HepG2 (cell line): ENCODE measurements around the gene BLVRA. TPM values are rescaled to one million over a fixed set of nuclear protein-coding genes. Genes with fewer than 3 reads are reported as not detected.
A peak's percentile ranks its signal among the peaks of the same experiment; 100 is the strongest.

Experiments used
- ADNP ChIP-seq: sonication (generic); formaldehyde crosslinking; IDR thresholded peaks from 2 replicates; pipeline ENCODE4 v1.4.0; 2020; ENCODE audit warnings: missing genetic modification reagents
- DNMT3B ChIP-seq: conservative IDR thresholded peaks from 2 replicates; pipeline ENCODE4 v1.6.1; 2016; ENCODE audit warnings: missing biosample characterization, control low read depth
- IRF2 ChIP-seq: IDR thresholded peaks from 2 replicates; pipeline ENCODE4 v1.6.1; 2018; ENCODE audit warnings: missing genetic modification reagents, missing compliant biosample characterization
- JUNB ChIP-seq: sonication (generic); formaldehyde crosslinking; IDR thresholded peaks from 2 replicates; pipeline ENCODE4 v1.8.0; 2022; ENCODE audit warnings: missing genetic modification reagents, mild to moderate bottlenecking, borderline replicate concordance
- MTA3 ChIP-seq: sonication (generic); formaldehyde crosslinking; IDR thresholded peaks from 2 replicates; pipeline ENCODE4 v1.4.0; 2020; ENCODE audit warnings: missing genetic modification reagents
- NFKBIZ ChIP-seq: IDR thresholded peaks from 2 replicates; pipeline ENCODE4 v1.6.1; 2018; ENCODE audit warnings: missing genetic modification reagents, missing compliant biosample characterization
- PREB ChIP-seq: sonication (generic); formaldehyde crosslinking; IDR thresholded peaks from 2 replicates; pipeline ENCODE4 v1.4.0; 2020; ENCODE audit warnings: missing genetic modification reagents
- RFX3 ChIP-seq: IDR thresholded peaks from 2 replicates; pipeline ENCODE4 v1.6.1; 2016; ENCODE audit warnings: missing biosample characterization, missing genetic modification reagents
- SMAD9 ChIP-seq: sonication (generic); formaldehyde crosslinking; IDR thresholded peaks from 2 replicates; pipeline ENCODE4 v1.5.1; 2020; ENCODE audit warnings: mild to moderate bottlenecking, missing genetic modification reagents
- SNAPC2 ChIP-seq: sonication (generic); formaldehyde crosslinking; IDR thresholded peaks from 2 replicates; pipeline ENCODE4 v1.8.1; 2022; ENCODE audit warnings: mild to moderate bottlenecking, missing genetic modification reagents
- SP5 ChIP-seq: IDR thresholded peaks from 2 replicates; pipeline ENCODE4 v1.6.1; 2016; ENCODE audit warnings: low read depth, borderline replicate concordance
- TCF7L2 ChIP-seq: IDR thresholded peaks from 2 replicates; pipeline ENCODE4 v1.6.1; 2011; ENCODE audit warnings: mild to moderate bottlenecking, low read depth, low read length, moderate library complexity
- THYN1 ChIP-seq: sonication (generic); formaldehyde crosslinking; IDR thresholded peaks from 2 replicates; pipeline ENCODE4 v1.8.1; 2023; ENCODE audit warnings: low read depth, mild to moderate bottlenecking, moderate library complexity, missing genetic modification reagents, borderline replicate concordance
- TRIM24 ChIP-seq: sonication (generic); formaldehyde crosslinking; IDR thresholded peaks from 2 replicates; pipeline ENCODE4 v1.8.0; 2022; ENCODE audit warnings: mild to moderate bottlenecking, missing genetic modification reagents
- ZHX2 ChIP-seq, 2 experiments: sonication (generic) in 1 of 2; formaldehyde crosslinking in 1 of 2; IDR thresholded peaks; 2 replicates each; pipeline versions ENCODE4 v1.6.1 to v1.9.0; 2014 to 2022; ENCODE audit warnings: antibody characterized with exemption in 1 of 2, borderline replicate concordance in 1 of 2, inconsistent platforms in 1 of 2, low read depth in 1 of 2, missing genetic modification reagents in 1 of 2
- ZNF468 ChIP-seq: sonication (generic); formaldehyde crosslinking; IDR thresholded peaks from 2 replicates; pipeline ENCODE4 v1.8.0; 2022; ENCODE audit warnings: mild to moderate bottlenecking, moderate library complexity, missing genetic modification reagents
- ZNF552 ChIP-seq: sonication (generic); formaldehyde crosslinking; IDR thresholded peaks from 2 replicates; pipeline ENCODE4 v1.9.0; 2022; ENCODE audit warnings: missing genetic modification reagents, mild to moderate bottlenecking, borderline replicate concordance
- ZNF615 ChIP-seq: sonication (generic); formaldehyde crosslinking; IDR thresholded peaks from 2 replicates; pipeline ENCODE4 v1.5.0; 2020; ENCODE audit warnings: mild to moderate bottlenecking, missing genetic modification reagents, borderline replicate concordance
- ZNF709 ChIP-seq: sonication (generic); formaldehyde crosslinking; IDR thresholded peaks from 2 replicates; pipeline ENCODE4 v1.5.0; 2020; ENCODE audit warnings: mild to moderate bottlenecking, missing genetic modification reagents
- ZNF737 ChIP-seq: sonication (generic); formaldehyde crosslinking; IDR thresholded peaks from 2 replicates; pipeline ENCODE4 v1.5.0; 2020; ENCODE audit warnings: missing genetic modification reagents, mild to moderate bottlenecking, borderline replicate concordance
- ZSCAN12 ChIP-seq: sonication (generic); formaldehyde crosslinking; IDR thresholded peaks from 2 replicates; pipeline ENCODE4 v1.9.0; 2021; ENCODE audit warnings: mild to moderate bottlenecking, missing genetic modification reagents
- ZXDC ChIP-seq: sonication (generic); formaldehyde crosslinking; IDR thresholded peaks from 2 replicates; pipeline ENCODE4 v1.5.0; 2020; ENCODE audit warnings: mild to moderate bottlenecking, missing genetic modification reagents
- polyA plus RNA-seq, 8 experiments: library from polyadenylated mRNA; depleted of rRNA in 3 of 8; stranded (reverse) in 7 of 8; unstranded in 1 of 8; fragments of >200 nt; fragmentation: Illumina TruSeq in 4 of 8; extraction: Trizol in 4 of 8; gene quantifications; 2 replicates each; pipeline versions ENCODE4 v1.2.1 to v1.2.3, GENCODE V29; 2011 to 2016; ENCODE audit warnings: low read depth in 4 of 8, missing spikeins in 1 of 8, mixed read lengths in 1 of 8; ENCODE audit not compliant: insufficient read depth in 1 of 8
- total RNA-seq, 5 experiments: library from RNA; depleted of rRNA; stranded (reverse); fragments of >200 nt; fragmentation: Illumina TruSeq; extraction: Trizol; gene quantifications; 2 replicates each; pipeline ENCODE4 v1.2.3, GENCODE V29; 2016; ENCODE audit warnings: low read depth in 1 of 5

BLVRA gene
- total and polyA plus RNA-seq, 2 of the 13 experiments (the other 11 are each of a cell fraction or from before 2014, with no cell fraction given), result 39.2 to 64.2 TPM

- TF ChIP-seq ZHX2 (IDR thresholded peaks at IDR 0.05; ENCODE audit: low read depth) (no peak), ZHX2 (CRISPR knock-in tag; IDR thresholded peaks at IDR 0.05; ENCODE audit: borderline replicate concordance) (no peak), ADNP (CRISPR knock-in tag) (0 out of 2 replicates have a peak, but pooled peaks have one; percentile 13), ZNF615 (CRISPR knock-in tag) (no peak), JUNB (no peak), ZNF468 (CRISPR knock-in tag) (no peak), ZNF552 (CRISPR knock-in tag) (no peak), MTA3 (no peak), SP5 (CRISPR knock-in tag) (peak; percentile 53; the same call in 1 of the 2 replicates), DNMT3B (CRISPR knock-in tag) (no peak), ZSCAN12 (CRISPR knock-in tag) (no peak), ZNF737 (no peak), SMAD9 (no peak), ZXDC (CRISPR knock-in tag) (no peak), TCF7L2 (no peak), PREB (CRISPR knock-in tag) (no peak), IRF2 (CRISPR knock-in tag) (no peak), THYN1 (no peak), SNAPC2 (CRISPR knock-in tag) (no peak), NFKBIZ (CRISPR knock-in tag) (no peak), TRIM24 (CRISPR knock-in tag) (no peak), ZNF709 (CRISPR knock-in tag) (no peak), RFX3 (CRISPR knock-in tag) (no peak)
Observed at GRCh38 chr7:43764807-43765491, 6.5 kb downstream of the BLVRA start (continued).
